OCI-LY1 (cell line): Measurements from ENCODE around the gene TNN.

ENCODE experiments used
- H2AFZ ChIP-seq: fragments of 200-600 bp; sonication (generic), shearing (Covaris generic); 2 replicates; pipeline ENCODE4 v1.6.0; 2014; ENCODE audit warnings: antibody characterized with exemption, mild to moderate bottlenecking, low read length
- H3F3A ChIP-seq: fragments of 200-600 bp; sonication (generic), shearing (Covaris generic); 2 replicates; pipeline ENCODE4 v1.6.0; 2014; ENCODE audit warnings: mild to moderate bottlenecking, antibody characterized with exemption, low read length, moderate library complexity; ENCODE audit not compliant: insufficient read depth
- H3K27ac ChIP-seq: fragments of 200-600 bp; sonication (generic); 2 replicates; pipeline ENCODE4 v1.5.1; 2014; ENCODE audit warnings: low read length, mixed run types, mild to moderate bottlenecking, low read depth; ENCODE audit not compliant: poor library complexity, severe bottlenecking
- H3K27me3 ChIP-seq: fragments of 200-600 bp; sonication (generic); 2 replicates; pipeline ENCODE4 v1.6.0; 2014; ENCODE audit warnings: antibody characterized with exemption, mild to moderate bottlenecking, low read length, moderate library complexity; ENCODE audit not compliant: insufficient read depth
- H3K36me3 ChIP-seq: fragments of 200-600 bp; sonication (generic); 2 replicates; pipeline ENCODE4 v1.6.1; 2014; ENCODE audit warnings: mild to moderate bottlenecking, antibody characterized with exemption, low read length, moderate library complexity, mixed read lengths; ENCODE audit not compliant: insufficient read depth
- H3K4me1 ChIP-seq: fragments of 200-600 bp; sonication (generic); 2 replicates; pipeline ENCODE4 v1.5.1; 2014; ENCODE audit warnings: mild to moderate bottlenecking, low read length, moderate library complexity; ENCODE audit not compliant: insufficient read depth, severe bottlenecking
- H3K4me2 ChIP-seq: fragments of 200-600 bp; sonication (generic), shearing (Covaris generic); 2 replicates; pipeline ENCODE4 v1.6.1; 2014; ENCODE audit warnings: low read length
- H3K4me3 ChIP-seq: fragments of 200-600 bp; sonication (generic); 2 replicates; pipeline ENCODE4 v1.5.1; 2014; ENCODE audit warnings: low read length, low read depth, mild to moderate bottlenecking, mixed read lengths; ENCODE audit not compliant: poor library complexity, severe bottlenecking
- H3K79me2 ChIP-seq: fragments of 200-600 bp; shearing (Covaris generic); 2 replicates; pipeline ENCODE4 v1.6.1; 2016; ENCODE audit warnings: mixed run types, low read length, mixed read lengths; ENCODE audit not compliant: insufficient read depth
- H3K9ac ChIP-seq: fragments of 200-600 bp; sonication (generic), shearing (Covaris generic); 2 replicates; pipeline ENCODE4 v1.6.1; 2014; ENCODE audit warnings: mild to moderate bottlenecking, low read length, mixed read lengths
- H3K9me2 ChIP-seq: fragments of 200-600 bp; sonication (generic), shearing (Covaris generic); 2 replicates; pipeline ENCODE4 v1.6.1; 2014; ENCODE audit warnings: low read depth, mild to moderate bottlenecking, low read length, mixed read lengths
- H3K9me3 ChIP-seq: fragments of 200-600 bp; shearing (Covaris generic); 2 replicates; pipeline ENCODE4 v1.6.1; 2014; ENCODE audit warnings: low read length, mixed read lengths
- H4K20me1 ChIP-seq: fragments of 200-600 bp; sonication (generic), shearing (Covaris generic); 2 replicates; pipeline ENCODE4 v1.6.0; 2016; ENCODE audit warnings: mild to moderate bottlenecking, low read length; ENCODE audit not compliant: insufficient read depth
- CTCF ChIP-seq: fragments of 200-600 bp; sonication (generic), shearing (Covaris generic); IDR thresholded peaks from 2 replicates; pipeline ENCODE4 v1.5.1; 2017; ENCODE audit warnings: mild to moderate bottlenecking, antibody characterized with exemption, low read length, moderate library complexity, mixed read lengths
- EZH2 ChIP-seq: fragments of 200-600 bp; sonication (generic), shearing (Covaris generic); IDR thresholded peaks from 2 replicates; pipeline ENCODE4 v1.8.0; 2017; ENCODE audit warnings: borderline replicate concordance, mixed run types, mild to moderate bottlenecking, antibody characterized with exemption, low read length, moderate library complexity, mixed read lengths

Gene TNN

GRCh38 chr1:175114996-175115395, 47.4 kb downstream of the TNN start:
- H4K20me1 ChIP-seq: no peaks in the 10 kb centered on the region
- H3K9ac ChIP-seq: no peak overlapping the region
- TF ChIP-seq CTCF: no peak
- TF ChIP-seq EZH2: no peak
- no peak overlapping the region for H3K4me2 ChIP-seq
- no peaks in the 10 kb centered on the region for H3K9me2 ChIP-seq
- H3F3A ChIP-seq: no peaks in the 10 kb centered on the region
- no peaks in the 10 kb centered on the region for H3K4me1 ChIP-seq
- no peaks in the 10 kb centered on the region for H3K9me3 ChIP-seq
- H3K36me3 ChIP-seq: no peaks in the 10 kb centered on the region
- no peaks in the 10 kb centered on the region for H3K27me3 ChIP-seq
- no peaks in the 10 kb centered on the region for H3K79me2 ChIP-seq
- H3K4me3 ChIP-seq: no peak overlapping the region
- no peak overlapping the region for H3K27ac ChIP-seq
- H2AFZ ChIP-seq: no peak overlapping the region

DNA sequence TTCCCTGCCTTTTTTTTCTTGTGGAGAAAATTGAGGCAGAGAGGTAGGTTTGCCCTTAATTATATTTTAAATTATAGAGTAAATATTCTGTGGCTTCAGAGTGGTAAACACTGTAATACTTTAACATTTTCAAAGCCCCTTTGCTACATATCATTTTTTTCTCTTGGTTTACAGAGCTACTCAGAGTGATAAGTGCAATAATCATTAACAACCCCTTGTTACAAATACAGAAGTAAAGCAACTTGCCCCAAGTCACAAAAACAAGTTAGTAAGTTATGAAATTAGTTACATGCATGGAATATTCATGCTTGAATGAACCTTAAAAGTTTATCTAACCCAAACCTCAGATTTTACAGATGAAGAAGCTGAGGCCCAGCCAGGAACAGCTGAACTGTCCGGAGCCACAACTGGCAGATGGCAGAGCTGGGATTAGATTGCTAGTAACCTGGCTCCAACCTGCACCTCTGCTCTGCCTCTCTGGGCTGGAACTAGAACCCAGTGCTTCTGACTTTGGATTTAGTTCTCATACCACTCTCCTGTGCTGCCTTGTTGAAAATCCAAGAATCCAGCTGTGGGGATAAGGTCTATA, 48.7 kb downstream of the TNN start:
- TF ChIP-seq EZH2 (no peak), CTCF (no peak)
- H3K4me1 ChIP-seq: no peaks in the 10 kb centered on the region

GRCh38 chr1:175116903-175117302, 49.3 kb downstream of the TNN start:
- H3K9ac ChIP-seq: no peak overlapping the region
- no peaks in the 10 kb centered on the region for H3K9me3 ChIP-seq
- H3K36me3 ChIP-seq: no peaks in the 10 kb centered on the region
- no peak overlapping the region for H3K27ac ChIP-seq
- no peak for TF ChIP-seq EZH2
- no peak for TF ChIP-seq CTCF
- H3K4me3 ChIP-seq: no peak overlapping the region
- H3K79me2 ChIP-seq: no peaks in the 10 kb centered on the region
- no peaks in the 10 kb centered on the region for H3K27me3 ChIP-seq
- H3K4me2 ChIP-seq: no peak overlapping the region
- H2AFZ ChIP-seq: no peak overlapping the region
- H3K4me1 ChIP-seq: no peaks in the 10 kb centered on the region
- no peaks in the 10 kb centered on the region for H3K9me2 ChIP-seq
- H4K20me1 ChIP-seq: no peaks in the 10 kb centered on the region
- no peaks in the 10 kb centered on the region for H3F3A ChIP-seq

More for the DNA sequence above, 48.7 kb downstream of the TNN start:
- Histone ChIP-seq H3K4me2 (no peak overlapping the region), H3F3A (no peaks in the 10 kb centered on the region), H4K20me1 (no peaks in the 10 kb centered on the region), H3K27me3 (no peaks in the 10 kb centered on the region), H3K9me3 (no peaks in the 10 kb centered on the region), H3K4me3 (no peak overlapping the region), H3K79me2 (no peaks in the 10 kb centered on the region), H3K27ac (no peak overlapping the region), H3K36me3 (no peaks in the 10 kb centered on the region), H3K9me2 (no peaks in the 10 kb centered on the region), H2AFZ (no peak overlapping the region), H3K9ac (no peak overlapping the region)
